Measurements from ENCODE around the gene SNAI3.

The SNAI3 gene

DNA sequence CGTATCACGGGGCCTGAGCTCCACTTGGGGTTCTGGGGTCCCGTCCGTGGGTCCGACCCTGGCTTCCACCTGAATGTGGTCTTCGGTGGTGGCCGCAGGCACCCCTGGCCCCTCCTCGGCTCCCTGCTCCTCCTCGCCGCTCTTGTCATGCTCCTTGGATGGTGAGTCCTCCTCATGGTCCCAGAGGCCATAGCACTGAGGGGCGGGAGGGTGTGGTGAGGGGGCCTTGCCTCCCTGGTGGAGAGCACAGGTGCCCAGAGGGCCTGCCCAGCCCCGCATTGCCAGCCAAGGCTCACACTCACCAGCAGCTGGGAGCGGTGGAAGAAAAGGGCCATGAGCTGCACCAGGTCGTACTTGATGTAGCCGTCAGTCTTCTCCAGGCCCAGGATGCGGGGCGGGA is 34.9 kb upstream of the SNAI3 start:
- FAIRE-seq: no peak

DNA sequence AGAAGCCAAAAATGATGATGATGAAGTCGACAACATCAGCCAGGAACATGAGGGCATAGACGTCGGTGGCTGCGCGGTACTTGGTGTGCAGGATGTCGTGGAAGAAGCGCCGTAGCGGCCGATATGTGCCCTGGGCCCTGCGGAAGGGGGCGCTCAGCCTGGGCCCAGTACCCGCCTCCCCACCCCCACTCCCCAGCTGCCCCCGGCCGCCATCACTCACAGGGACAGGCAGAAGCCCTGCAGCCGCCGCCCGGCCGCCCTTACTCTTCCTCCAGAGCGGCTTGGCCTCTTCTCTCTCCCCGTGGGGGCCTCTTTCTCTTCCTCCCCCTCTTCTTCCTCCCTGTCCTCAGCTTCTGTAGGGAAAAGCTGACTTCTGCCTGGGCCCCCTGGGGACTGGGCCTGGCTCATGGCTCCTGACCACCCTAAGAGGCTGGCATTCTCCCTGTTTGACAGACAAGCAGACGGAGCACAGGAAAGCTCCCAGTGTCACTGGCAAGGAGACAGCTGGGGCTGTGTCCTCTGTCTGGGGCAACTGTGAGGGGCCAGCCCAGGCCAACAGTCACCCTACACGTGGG is 34.2 kb upstream of the SNAI3 start:
- no peak for FAIRE-seq

DNA sequence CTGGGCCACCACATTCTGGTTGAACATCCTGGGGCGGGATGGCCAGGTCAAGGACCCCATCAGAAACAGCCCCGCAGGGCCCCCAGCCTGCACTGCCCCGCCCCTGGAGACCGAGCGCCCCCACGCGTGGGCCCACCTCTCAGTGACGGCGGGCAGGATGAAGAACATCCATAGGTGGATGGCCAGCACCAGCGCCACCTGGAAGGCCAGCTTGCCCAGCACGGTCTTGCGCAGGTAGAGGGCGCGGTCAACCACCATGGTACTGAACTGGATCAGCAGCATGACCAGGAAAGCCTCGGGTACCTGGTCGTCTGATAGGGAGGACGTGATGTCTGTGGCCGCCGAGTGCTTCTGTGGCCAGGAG is 33.6 kb upstream of the SNAI3 start:
- no peak for FAIRE-seq

DNA sequence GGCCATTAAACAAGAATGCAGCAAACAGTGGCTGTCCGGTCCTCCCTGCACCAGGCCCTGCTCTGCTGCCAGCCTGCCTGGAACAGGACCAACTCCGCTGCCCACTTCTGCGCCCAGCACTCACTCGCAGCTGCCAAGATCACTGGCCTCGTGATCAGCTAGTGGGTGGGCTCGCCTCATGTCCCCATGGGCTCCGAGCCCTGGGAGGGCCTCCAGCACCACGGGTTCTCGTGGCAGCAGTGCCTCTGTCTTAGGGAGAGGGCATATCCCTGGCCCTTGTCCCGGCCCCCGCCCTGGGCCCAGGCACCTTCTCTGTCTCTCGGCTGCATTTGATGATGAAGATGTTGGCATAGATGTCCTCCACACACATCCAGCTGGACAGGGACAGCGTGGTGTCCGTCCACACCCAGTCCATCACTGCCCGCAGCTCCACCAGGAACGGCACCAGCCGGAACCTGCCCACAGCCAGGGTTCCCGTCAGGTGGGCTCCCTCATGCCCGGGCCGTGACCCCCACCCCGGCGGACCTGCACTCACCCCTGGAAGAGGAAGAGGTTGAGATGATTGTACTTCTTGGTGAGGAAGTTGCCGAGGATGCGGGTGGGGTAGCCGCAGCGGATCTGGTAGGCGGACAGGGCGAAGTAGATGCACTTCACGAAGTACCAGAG is 33.1 kb upstream of the SNAI3 start:
- FAIRE-seq: no peak

DNA sequence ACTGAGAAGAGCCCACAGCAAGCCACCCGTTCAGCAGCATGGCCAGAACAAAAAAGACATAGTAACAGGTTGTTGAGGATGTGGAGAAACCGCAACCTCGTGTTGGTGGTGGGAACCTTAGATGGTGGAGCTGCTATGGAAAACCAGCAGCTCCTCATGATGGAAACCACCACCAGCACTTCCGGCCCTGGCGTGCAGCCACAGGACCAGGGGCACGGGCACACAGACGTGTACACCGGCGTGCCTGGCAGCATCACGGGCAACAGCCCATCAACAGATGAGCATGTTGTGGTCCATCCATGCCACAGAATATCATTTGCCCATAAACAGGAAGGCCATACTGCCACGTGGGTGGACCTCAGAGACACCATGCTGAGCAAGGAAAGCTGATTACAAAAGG is 31.9 kb upstream of the SNAI3 start:
- FAIRE-seq: no peak

DNA sequence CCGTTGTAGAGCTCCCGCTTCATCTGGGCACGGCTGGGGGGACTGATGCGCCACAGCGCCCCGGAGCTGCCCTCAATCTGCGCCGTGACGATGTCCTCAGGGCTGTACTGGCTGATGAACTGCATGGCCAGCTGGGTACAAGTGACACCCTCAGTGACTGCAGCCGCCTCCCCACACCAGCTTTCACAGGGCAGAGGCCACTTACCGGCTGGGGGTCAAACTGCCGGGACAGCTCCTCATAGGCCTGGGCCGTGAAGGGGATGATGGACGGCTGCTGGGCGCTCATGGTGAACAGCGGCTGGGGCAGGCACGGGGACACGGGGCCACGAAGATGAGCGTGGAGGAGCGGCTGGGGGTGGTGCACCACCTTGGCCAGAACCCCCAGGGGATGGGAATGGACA is 30.3 kb upstream of the SNAI3 start:
- FAIRE-seq: no peak

DNA sequence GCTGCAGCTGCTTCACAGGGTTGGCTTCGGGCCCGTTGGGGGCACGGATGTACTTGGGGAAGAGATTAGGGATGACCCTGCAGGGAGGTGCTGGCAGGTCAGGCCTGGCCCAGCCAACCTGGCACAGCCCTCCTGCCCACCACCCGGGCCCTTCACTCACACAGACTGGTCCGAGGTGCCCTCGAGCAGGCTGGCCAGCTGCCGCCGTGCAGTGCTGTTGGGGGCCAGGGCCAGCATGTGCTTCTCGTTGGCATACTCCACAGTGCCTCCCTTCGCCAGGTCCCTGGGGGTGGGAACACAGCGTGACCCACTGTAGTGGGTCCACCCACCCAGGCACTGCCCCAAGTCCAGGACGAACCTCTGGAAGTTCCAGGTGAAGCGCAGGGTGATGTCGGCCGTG is 29.9 kb upstream of the SNAI3 start:
- no peak for FAIRE-seq

DNA sequence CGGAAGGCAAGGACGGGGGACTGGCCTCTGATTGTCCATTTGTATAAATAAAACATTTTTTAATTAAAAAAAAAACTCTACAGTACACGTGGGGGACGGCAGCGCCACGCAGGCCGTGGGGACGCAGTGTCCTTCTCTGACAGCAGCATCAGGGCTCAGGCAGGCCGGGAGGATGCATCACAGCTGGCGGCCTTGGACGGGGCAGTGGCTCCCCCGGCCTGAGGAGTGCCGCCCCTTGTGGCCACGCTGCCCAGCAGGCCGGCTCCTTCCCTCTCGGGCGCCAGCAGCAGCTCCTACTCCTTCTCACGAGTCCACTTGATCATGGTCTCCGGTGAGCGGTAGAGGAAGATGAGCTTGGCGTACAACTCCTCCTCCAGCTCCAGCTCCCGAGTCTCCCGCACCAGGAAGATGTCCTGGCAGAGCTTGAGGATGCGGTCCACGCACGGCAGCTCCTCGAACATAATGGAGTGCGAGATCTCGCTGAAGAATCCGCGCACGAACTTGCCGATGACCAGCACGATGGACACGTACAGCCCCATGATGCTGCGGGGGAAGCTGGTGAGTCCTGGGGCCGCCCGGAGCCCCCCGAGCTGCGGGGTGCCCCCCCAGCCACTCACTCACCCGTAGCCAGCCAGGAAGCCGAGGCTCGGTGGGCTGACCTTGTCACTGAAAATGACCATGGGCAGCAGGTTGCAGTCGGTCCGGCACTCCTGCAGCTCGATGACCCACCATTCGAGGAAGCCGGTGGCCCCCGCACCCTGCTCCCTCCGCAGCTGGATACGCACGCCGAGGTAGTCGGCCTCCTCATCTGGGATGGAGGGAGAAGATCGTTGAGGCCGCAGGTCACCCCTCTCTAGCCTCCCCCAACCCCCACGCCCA is 29.2 kb upstream of the SNAI3 start:
- FAIRE-seq: no peak

DNA sequence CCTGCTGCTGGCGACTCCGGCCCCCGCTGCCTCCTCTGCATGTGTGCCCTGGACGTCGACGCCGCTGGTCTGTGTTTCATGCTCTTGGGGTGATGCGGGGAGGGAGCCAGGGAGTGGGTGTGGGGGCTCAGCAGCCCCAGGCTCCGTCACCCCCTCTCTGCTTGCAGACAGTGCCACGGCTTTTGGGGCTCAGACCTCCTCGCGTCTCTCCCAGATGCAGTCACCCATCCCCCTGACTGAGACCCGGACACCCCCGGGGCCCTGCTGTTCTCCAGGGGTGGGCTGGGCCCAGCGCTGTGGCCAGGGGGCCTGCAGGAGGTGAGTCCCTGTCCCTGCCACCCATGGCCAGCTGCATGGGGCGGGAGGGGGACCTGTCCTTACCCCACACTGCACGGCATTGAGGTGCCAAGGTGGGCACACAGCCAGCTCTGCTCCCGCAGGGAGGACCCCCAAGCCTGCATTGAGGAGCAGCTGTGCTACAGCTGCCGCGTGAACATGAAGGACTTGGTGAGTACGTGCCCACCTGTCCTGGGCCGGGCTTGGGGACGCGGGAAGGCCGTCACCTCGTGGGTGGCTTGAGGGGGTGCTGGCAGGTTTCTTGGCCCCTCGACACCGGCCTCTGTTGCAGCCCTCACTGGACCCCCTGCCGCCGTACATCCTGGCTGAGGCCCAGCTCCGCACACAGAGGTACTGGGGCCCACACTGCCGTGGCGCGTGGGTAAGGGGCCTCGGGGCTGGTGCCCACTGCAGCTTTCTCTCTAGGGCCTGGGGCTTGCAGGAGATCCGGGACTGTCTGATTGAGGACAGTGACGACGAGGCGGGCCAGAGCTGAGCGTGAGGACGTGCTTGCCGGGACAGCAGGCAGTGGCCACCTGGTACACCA is 28.4 kb upstream of the SNAI3 start:
- FAIRE-seq: no peak

DNA sequence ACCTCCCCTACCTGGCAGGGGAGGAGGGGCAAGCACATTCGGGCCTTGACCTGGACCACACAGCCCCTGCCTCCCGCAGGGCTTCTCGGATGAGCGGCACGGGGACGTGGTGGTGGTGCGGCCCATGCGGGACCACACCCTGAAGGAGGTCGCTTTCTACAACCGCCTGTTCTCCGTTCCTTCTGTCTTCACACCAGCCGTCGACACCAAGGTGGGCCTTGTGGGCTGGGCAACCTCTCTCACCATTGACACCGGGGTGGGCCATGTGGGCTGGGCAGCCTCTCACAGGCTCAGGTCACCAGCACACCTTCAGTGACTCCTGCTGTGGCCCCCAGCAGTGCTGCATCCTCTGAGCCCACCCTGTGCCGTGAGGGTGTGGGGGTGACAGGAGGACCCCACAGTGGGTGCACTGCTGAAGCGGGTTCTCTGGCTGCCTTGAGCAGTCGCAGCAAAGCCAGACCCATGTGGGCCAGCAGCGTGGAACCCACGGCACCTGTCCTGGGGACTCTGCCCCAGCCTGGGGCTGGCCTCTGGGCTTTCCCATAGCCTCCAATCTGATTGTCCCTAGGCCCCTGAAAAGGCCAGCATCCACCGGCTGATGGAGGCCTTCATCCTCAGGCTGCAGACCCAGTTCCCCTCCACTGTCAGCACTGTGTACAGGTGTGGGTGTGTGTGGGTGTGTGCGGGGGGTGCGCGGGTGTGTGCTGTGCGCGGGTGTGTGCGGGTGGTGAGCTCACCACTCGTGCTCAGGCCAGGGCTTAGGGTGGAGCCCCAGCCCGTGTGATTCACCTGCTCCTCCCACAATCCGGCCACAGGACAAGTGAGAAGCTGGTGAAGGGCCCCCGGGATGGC is 27.5 kb upstream of the SNAI3 start:
- no peak for FAIRE-seq

DNA sequence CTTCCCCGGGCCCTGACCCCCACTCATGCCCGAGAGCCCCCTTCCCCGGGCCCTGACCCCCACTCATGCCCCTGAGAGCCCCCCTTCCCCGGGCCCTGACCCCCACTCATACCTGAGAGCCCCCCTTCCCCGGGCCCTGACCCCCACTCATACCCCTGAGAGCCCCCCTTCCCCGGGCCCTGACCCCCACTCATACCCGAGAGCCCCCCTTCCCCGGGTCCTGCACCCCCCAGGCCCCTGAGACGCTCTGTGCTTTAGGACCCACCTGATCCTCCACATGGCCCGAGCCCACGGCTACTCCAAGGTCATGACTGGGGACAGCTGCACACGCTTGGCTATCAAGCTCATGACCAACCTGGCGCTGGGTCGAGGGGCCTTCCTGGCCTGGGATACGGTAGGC is 26.7 kb upstream of the SNAI3 start:
- FAIRE-seq: no peak

DNA sequence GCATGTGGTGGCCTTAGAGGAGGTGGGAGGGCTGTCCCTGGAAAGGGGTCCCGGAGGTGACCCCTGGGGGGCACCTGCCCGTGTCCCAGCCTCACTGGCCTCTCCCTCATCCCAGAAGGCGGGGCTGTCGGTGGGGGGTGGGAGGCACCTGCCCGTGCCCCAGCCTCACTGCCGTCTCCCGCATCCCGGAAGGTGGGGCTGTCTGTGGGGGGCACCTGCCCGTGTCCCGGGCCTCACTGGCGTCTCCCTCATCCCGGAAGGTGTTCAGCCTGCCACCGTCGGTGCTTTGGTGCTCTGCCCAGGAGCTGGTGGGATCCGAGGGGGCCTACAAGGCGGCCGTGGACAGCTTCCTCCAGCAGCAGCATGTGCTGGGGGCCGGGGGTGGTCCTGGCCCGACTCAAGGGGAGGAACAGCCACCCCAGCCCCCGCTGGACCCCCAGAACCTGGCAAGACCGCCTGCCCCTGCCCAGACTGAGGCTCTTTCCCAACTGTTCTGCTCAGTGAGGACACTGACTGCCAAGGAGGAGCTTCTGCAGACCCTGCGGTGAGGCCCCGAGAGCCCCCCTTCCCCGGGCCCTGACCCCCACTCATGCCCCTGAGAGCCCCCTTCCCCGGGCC is 26.2 kb upstream of the SNAI3 start:
- FAIRE-seq: no peak

DNA sequence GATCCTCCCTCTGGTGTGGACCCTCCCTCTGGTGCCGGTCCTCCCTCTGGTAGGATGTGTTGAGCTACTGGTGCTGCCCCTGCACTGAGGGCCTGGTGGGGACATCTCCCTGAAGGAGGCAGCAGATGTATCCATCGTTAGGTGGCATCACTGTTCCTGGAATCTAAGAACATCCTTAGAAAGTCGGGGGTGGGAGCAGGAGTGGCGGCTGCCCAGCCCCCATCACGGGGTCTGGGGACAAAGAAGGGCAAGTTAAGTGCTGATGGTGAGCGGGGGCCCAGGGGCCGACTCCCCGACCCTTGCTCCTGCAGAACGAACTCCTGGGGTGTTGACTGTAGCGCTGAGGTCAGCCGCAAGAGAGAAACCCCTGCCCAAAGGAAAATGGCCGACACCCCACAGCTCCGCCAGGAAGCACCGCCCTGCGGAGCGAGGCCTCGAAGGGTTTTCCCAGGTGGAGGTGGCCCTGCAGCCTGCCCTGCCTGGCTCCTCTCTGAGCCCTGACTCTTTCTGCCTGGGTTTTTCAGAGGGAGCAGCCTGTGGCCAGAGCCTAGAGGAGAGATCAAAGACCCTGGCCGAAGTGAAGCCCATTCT is 25.5 kb upstream of the SNAI3 start:
- no peak for FAIRE-seq

DNA sequence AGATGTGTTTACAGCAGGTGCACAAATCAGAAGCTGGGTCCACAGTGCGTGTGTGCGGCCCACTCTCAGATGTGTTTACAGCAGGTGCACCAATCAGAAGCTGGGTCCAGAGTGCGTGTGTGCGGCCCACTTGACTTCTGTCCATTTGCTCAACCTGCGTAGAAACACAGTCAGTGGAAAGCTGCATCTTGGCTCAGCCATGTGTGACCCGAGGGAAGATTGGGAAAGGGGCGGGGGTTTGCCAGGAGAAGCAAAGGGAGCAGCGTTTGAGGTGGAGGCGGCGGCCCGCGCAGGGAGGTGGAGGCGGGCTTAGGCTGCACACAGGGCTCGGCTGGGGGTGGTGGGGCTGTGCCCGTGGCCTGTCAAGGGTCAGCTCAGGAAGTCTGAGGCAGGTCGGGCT is 24.2 kb upstream of the SNAI3 start:
- no peak for FAIRE-seq

DNA sequence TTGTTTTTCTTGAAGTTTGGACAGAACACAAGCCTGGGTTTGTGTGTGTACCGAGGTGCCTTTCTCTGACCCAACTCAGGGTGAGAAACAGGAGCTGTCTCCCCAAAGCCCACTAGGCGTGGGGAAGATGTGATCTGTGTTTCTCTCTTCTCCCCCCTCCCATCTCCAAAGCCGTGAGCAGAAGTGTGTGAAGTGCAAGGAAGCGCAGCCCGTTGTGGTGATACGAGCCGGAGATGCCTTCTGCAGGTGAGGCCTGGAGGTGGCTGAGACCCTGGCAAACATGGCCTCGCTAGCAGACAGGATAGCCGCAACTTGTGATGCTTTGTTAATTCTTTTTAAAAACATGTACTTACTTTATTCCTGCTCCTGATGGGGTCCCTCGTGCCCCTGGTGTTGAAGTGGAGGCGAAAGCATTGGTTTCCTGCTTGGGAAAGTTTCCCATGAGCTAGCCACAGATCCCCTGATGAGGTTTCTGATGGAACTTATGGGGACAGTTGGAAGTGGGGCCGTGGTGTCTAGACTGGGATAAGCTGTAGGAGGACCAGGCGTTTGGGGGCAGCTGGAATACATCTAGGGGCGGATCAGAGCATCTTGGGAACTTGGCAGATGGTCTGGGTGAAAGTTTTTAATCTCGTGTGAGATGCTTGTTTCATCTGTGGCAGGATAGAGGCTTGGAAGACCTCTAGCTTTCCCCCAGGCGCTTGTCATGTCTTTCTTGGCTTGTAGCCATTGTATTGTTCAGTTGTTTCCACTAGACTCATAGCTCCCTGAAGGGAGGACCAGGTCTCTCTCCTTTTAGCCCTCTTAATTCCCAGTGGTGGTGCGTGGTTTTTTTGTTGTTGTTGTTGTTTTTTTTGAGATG is 20.9 kb upstream of the SNAI3 start:
- no peak for FAIRE-seq

DNA sequence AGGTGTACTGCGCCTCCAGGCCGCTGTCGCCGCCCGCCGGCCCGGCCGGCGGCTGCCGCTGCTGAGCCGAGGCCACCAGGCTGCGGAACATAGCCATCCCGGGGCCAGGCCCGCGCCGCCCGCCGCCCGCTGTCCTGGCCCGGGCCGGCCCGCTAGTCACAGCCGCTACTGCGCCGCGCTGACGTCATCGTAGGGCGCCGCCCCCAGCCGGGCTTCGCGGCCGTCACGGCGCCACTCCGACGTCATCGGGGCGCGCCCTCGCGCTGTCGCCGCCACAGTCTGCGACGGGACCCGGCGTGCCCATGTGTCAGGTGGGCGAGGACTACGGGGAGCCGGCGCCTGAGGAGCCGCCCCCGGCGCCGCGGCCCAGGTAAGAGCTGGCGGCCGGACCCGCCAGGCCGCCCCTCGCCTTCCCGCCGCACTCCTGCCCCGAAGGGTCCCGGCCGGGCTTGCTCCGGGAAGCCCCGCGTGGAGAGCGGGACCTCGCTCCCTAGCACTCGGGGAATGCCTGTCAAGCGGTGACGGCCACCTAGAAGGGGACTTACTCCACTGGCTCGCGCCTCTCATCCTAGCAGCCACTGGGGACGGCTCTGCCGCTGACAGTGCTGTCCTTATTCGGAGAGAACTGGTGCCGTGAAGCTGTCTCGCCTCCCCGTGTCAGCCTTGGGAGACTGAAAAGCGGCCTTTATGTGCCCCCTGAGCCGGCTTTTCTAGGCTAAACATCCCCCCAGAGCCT is 20.1 kb upstream of the SNAI3 start, which contains the start of the genes CTU2 and RNF166:
TSS of gene CTU2 (plus strand) at position 275 of the 736 bp plus-strand sequence. CDS start at position 303, 28 bp downstream.
TSS of gene RNF166 (minus strand) at position 180 of the 736 bp plus-strand sequence. CDS start at position 97, 83 bp downstream.
- FAIRE-seq: no peak

DNA sequence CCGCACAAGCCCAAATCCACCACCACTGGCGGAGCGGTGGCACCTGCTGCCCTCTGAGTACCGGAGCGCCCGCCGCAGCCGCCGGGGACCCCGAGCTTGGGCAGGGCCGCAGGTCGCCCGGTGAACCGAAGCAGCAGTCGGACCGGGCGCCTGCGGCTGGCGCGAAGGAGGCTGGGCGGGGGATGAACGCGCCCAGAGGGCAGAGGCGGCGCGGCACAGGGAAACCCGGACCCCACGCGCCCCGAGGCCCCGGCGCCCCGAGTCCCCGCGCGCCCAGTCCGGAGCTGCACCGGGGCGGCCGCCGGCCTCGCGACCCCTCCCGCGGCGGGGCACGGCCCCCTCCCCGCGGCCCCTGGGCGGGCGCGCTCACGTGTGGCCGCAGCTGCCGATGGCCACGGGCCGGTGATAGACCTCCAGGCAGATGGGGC is 19.5 kb upstream of the SNAI3 start:
- FAIRE-seq: no peak

DNA sequence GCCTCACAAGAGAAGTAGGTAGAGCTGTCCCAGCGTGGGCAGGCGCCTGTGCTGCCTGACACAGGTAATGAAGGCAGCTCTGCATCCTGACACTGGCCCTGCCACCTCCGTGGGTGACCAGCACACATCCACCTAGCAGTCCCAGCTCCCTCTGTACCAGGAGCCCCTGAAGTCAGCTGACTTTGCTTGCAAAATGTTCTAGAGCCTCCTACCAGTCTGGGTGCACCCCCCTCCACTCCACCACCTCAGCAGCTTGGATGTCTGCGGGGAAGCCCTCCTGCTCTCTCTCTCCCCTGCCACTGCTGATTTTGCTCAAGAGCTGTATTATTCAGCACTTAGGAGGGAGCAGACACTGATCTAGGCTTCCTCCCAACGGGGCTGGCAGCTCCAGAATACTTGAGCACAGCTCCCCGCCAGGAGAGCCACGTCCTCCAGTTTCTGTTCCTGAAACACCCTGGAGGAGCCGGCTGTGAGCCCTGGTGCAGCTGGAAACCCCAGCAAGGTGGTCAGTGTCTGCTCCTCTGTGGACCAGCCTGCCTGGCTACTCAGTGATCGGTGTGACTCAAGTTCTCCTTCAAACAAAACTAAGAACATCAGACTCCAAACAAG is 18.9 kb upstream of the SNAI3 start:
- no peak for FAIRE-seq

Measured in islet of Langerhans (tissue), 1 donor.